HepG2 (cell line): ENCODE data around the gene PNLDC1. TPM values are rescaled to one million over a fixed set of nuclear protein-coding genes. Genes with fewer than 3 reads are reported as not detected.
A peak's percentile ranks its signal among the peaks of the same experiment; 100 is the strongest.

Experiments
- ATF7 ChIP-seq, 2 experiments: fragments of 450-650 bp in 1 of 2; sonication (generic) in 1 of 2; formaldehyde crosslinking in 1 of 2; IDR thresholded peaks; 2 replicates each; pipeline versions ENCODE4 v1.4.0 to v1.6.1; 2016 to 2020; ENCODE audit warnings: antibody characterized with exemption in 1 of 2, mild to moderate bottlenecking in 1 of 2, missing genetic modification reagents in 1 of 2
- CBX5 ChIP-seq: sonication (generic); formaldehyde crosslinking; IDR thresholded peaks from 2 replicates; pipeline ENCODE4 v1.4.0; 2020; ENCODE audit warnings: missing genetic modification reagents, borderline replicate concordance
- CREM ChIP-seq, 2 experiments: sonication (generic) in 1 of 2; formaldehyde crosslinking in 1 of 2; IDR thresholded peaks; 2 replicates each; pipeline versions ENCODE4 v1.4.0 to v1.6.1; 2016 to 2020; ENCODE audit warnings: antibody characterized with exemption in 1 of 2, mild to moderate bottlenecking in 1 of 2, missing genetic modification reagents in 1 of 2
- EHMT2 ChIP-seq: fragments of 200-600 bp; sonication (generic); IDR thresholded peaks from 2 replicates; pipeline ENCODE4 v1.7.0; 2017; ENCODE audit warnings: antibody characterized with exemption, low read depth, low read length, borderline replicate concordance
- GATA4 ChIP-seq: sonication (generic); IDR thresholded peaks from 2 replicates; pipeline ENCODE4 v1.6.1; 2016; ENCODE audit warnings: antibody characterized with exemption, low read depth, borderline replicate concordance
- HMG20A ChIP-seq: IDR thresholded peaks from 2 replicates; pipeline ENCODE4 v1.6.1; 2016; ENCODE audit warnings: borderline replicate concordance
- HNRNPL ChIP-seq: fragments of 200-400 bp; formaldehyde crosslinking; IDR thresholded peaks from 2 replicates; pipeline ENCODE4 v1.6.1; 2017; ENCODE audit warnings: mild to moderate bottlenecking, low read depth, low read length
- KLF6 ChIP-seq: IDR thresholded peaks from 2 replicates; pipeline ENCODE4 v1.8.0; 2016; ENCODE audit warnings: missing biosample characterization, missing genetic modification reagents
- NR2F6 ChIP-seq, 2 experiments: IDR thresholded peaks; 2 replicates each; pipeline ENCODE4 v1.6.1; 2016; ENCODE audit warnings: antibody characterized with exemption in 1 of 2, mild to moderate bottlenecking in 1 of 2
- SMAD3 ChIP-seq: sonication (generic); formaldehyde crosslinking; IDR thresholded peaks from 2 replicates; pipeline ENCODE4 v1.4.0; 2020; ENCODE audit warnings: missing genetic modification reagents
- SOX13 ChIP-seq, 3 experiments: fragments of 450-650 bp in 1 of 3; sonication (generic) in 1 of 3; formaldehyde crosslinking in 1 of 3; IDR thresholded peaks in 2 of 3; conservative IDR thresholded peaks in 1 of 3; 2 replicates each; pipeline versions ENCODE4 v1.5.0 to v1.6.1; 2016 to 2020; ENCODE audit warnings: antibody characterized with exemption in 1 of 3, mild to moderate bottlenecking in 1 of 3, missing compliant biosample characterization in 1 of 3, missing genetic modification reagents in 1 of 3, moderate library complexity in 1 of 3
- SSRP1 ChIP-seq: IDR thresholded peaks from 2 replicates; pipeline ENCODE4 v1.6.1; 2016; ENCODE audit warnings: control low read depth
- TRIM24 ChIP-seq: sonication (generic); formaldehyde crosslinking; IDR thresholded peaks from 2 replicates; pipeline ENCODE4 v1.8.0; 2022; ENCODE audit warnings: mild to moderate bottlenecking, missing genetic modification reagents
- YEATS4 ChIP-seq: sonication (generic); formaldehyde crosslinking; IDR thresholded peaks from 2 replicates; pipeline ENCODE4 v1.4.0; 2020; ENCODE audit warnings: missing genetic modification reagents, borderline replicate concordance
- ZNF160 ChIP-seq: sonication (generic); formaldehyde crosslinking; IDR thresholded peaks from 2 replicates; pipeline ENCODE4 v1.8.0; 2022; ENCODE audit warnings: mild to moderate bottlenecking, inconsistent platforms, missing genetic modification reagents
- ZNF34 ChIP-seq: sonication (generic); formaldehyde crosslinking; IDR thresholded peaks from 2 replicates; pipeline ENCODE4 v1.4.0; 2020; ENCODE audit warnings: mild to moderate bottlenecking, missing genetic modification reagents, borderline replicate concordance
- ZNF563 ChIP-seq: sonication (generic); formaldehyde crosslinking; IDR thresholded peaks from 2 replicates; pipeline ENCODE4 v1.8.0; 2022; ENCODE audit warnings: mild to moderate bottlenecking, moderate library complexity, missing genetic modification reagents
- ZNF652 ChIP-seq: IDR thresholded peaks from 2 replicates; pipeline ENCODE4 v1.6.1; 2016; ENCODE audit warnings: low read depth, borderline replicate concordance
- polyA plus RNA-seq, 8 experiments: library from polyadenylated mRNA; depleted of rRNA in 3 of 8; stranded (reverse) in 7 of 8; unstranded in 1 of 8; fragments of >200 nt; fragmentation: Illumina TruSeq in 4 of 8; extraction: Trizol in 4 of 8; gene quantifications; 2 replicates each; pipeline versions ENCODE4 v1.2.1 to v1.2.3, GENCODE V29; 2011 to 2016; ENCODE audit warnings: low read depth in 4 of 8, missing spikeins in 1 of 8, mixed read lengths in 1 of 8; ENCODE audit not compliant: insufficient read depth in 1 of 8
- total RNA-seq, 5 experiments: library from RNA; depleted of rRNA; stranded (reverse); fragments of >200 nt; fragmentation: Illumina TruSeq; extraction: Trizol; gene quantifications; 2 replicates each; pipeline ENCODE4 v1.2.3, GENCODE V29; 2016; ENCODE audit warnings: low read depth in 1 of 5
- TF ChIP-seq, protein P1 (sequence below), 2 experiments: fragments of 450-650 bp in 1 of 2; sonication (generic) in 1 of 2; formaldehyde crosslinking; IDR thresholded peaks; 2 replicates each; pipeline versions ENCODE4 v1.5.0 to v1.8.0; 2020 to 2022; ENCODE audit warnings: mild to moderate bottlenecking in 1 of 2, missing genetic modification reagents in 1 of 2
- TF ChIP-seq, protein P2 (sequence below): sonication (generic); formaldehyde crosslinking; IDR thresholded peaks from 2 replicates; pipeline ENCODE4 v1.4.0; 2020; ENCODE audit warnings: missing genetic modification reagents
- TF ChIP-seq, protein P3 (sequence below): sonication (generic); formaldehyde crosslinking; IDR thresholded peaks from 2 replicates; pipeline ENCODE4 v1.8.1; 2023; ENCODE audit warnings: mild to moderate bottlenecking, inconsistent platforms, moderate library complexity, missing genetic modification reagents, borderline replicate concordance
- TF ChIP-seq, protein P4 (sequence below): sonication (generic); formaldehyde crosslinking; IDR thresholded peaks from 2 replicates; pipeline ENCODE4 v1.8.0; 2022; ENCODE audit warnings: missing genetic modification reagents, low read depth, mild to moderate bottlenecking, borderline replicate concordance
- TF ChIP-seq, protein P5 (sequence below): sonication (generic); formaldehyde crosslinking; IDR thresholded peaks from 2 replicates; pipeline ENCODE4 v1.8.0; 2022; ENCODE audit warnings: mild to moderate bottlenecking, missing genetic modification reagents

Gene PNLDC1
- total and polyA plus RNA-seq, 2 of the 13 experiments (the other 11 are each of a cell fraction or from before 2014, with no cell fraction given), result not detected

DNA sequence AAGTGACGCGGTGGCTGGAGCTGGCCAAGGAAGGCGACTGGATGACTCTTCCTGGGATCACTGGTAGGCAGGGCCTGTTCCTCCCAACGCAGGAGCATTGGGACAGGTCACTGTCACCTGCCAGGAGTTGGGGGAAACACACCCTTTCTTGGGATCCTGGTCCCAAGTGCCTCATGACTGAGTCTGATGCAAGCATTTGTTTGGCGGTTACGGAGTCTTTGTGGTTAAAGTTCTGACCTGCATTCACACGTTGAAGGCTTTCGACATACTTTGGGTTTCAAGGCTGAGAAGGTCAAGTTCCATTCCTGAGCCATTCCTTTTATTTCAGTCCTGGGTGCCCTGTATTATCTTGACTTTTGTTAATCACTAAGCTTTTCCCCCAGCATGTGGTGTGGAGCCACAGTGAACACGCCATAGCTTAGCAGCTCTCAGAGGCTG, 6.0 kb downstream of the PNLDC1 start (continued):
- TF ChIP-seq HNRNPL, result no peak
- TF ChIP-seq KLF6 (CRISPR knock-in tag), result 0 out of 2 replicates have a peak, but pooled peaks have one; percentile 19
- peak; percentile 34; the same call in 1 of the 2 replicates for TF ChIP-seq NR2F6 (IDR thresholded peaks at IDR 0.05)
- no peak for TF ChIP-seq NR2F6 (CRISPR knock-in tag; IDR thresholded peaks at IDR 0.05)
- no peak for TF ChIP-seq ZNF34 (CRISPR knock-in tag)
- no peak for TF ChIP-seq ATF7 (IDR thresholded peaks at IDR 0.05)
- no peak for TF ChIP-seq ATF7 (CRISPR knock-in tag; IDR thresholded peaks at IDR 0.05)
- TF ChIP-seq SSRP1 (CRISPR knock-in tag), result peak; percentile 34; the same call in 1 of the 2 replicates
- 0 out of 2 replicates have a peak, but pooled peaks have one; percentile 29 for TF ChIP-seq TRIM24
- no peak for TF ChIP-seq YEATS4 (CRISPR knock-in tag)
- TF ChIP-seq SMAD3 (CRISPR knock-in tag), result peak; percentile 55; the same call in 1 of the 2 replicates
- no peak for TF ChIP-seq ZNF160 (CRISPR knock-in tag)
- 0 out of 2 replicates have a peak, but pooled peaks have one; percentile 39 for TF ChIP-seq HMG20A (CRISPR knock-in tag)
- TF ChIP-seq, protein P1, sequence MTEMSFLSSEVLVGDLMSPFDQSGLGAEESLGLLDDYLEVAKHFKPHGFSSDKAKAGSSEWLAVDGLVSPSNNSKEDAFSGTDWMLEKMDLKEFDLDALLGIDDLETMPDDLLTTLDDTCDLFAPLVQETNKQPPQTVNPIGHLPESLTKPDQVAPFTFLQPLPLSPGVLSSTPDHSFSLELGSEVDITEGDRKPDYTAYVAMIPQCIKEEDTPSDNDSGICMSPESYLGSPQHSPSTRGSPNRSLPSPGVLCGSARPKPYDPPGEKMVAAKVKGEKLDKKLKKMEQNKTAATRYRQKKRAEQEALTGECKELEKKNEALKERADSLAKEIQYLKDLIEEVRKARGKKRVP (CRISPR knock-in tag; IDR thresholded peaks at IDR 0.05), result peak in 1 of 2 experiments; percentile 89; a peak in 2 of 4 replicates
- TF ChIP-seq, protein P2, sequence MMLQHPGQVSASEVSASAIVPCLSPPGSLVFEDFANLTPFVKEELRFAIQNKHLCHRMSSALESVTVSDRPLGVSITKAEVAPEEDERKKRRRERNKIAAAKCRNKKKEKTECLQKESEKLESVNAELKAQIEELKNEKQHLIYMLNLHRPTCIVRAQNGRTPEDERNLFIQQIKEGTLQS, result peak; percentile 42; the same call in 1 of the 2 replicates
- TF ChIP-seq SOX13 (IDR thresholded peaks at IDR 0.05), result no peak
- TF ChIP-seq SOX13 (CRISPR knock-in tag; conservative IDR thresholded peaks at IDR 0.05 in 1 of 2, IDR thresholded peaks at IDR 0.05 in 1 of 2), result peak in 1 of 2 experiments; percentile 40; a peak in 1 of 4 replicates
- TF ChIP-seq CBX5 (CRISPR knock-in tag), result 0 out of 2 replicates have a peak, but pooled peaks have one; percentile 52
- TF ChIP-seq GATA4, result no peak
- TF ChIP-seq EHMT2, result peak; percentile 37; the same call in 1 of the 2 replicates
- TF ChIP-seq, protein P3, sequence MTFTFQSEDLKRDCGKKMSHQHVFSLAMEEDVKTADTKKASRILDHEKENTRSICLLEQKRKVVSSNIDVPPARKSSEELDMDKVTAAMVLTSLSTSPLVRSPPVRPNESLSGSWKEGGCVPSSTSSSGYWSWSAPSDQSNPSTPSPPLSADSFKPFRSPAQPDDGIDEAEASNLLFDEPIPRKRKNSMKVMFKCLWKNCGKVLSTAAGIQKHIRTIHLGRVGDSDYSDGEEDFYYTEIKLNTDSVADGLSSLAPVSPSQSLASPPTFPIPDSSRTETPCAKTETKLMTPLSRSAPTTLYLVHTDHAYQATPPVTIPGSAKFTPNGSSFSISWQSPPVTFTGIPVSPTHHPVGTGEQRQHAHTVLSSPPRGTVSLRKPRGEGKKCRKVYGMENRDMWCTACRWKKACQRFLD (CRISPR knock-in tag), result no peak
- peak; percentile 26; the same call in 1 of the 2 replicates for TF ChIP-seq ZNF652
- TF ChIP-seq, protein P4, sequence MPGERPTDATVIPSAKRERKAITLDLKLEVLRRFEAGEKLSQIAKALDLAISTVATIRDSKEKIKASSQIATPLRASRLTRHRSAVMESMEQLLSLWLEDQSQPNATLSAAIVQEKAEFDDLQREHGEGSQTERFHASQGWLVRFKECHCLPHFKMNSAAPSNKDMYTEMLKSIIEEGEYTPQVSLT, result no peak
- peak; percentile 36; the same call in 1 of the 2 replicates for TF ChIP-seq CREM (IDR thresholded peaks at IDR 0.05)
- TF ChIP-seq CREM (CRISPR knock-in tag; IDR thresholded peaks at IDR 0.05), result no peak
- TF ChIP-seq ZNF563, result no peak
- TF ChIP-seq, protein P5, sequence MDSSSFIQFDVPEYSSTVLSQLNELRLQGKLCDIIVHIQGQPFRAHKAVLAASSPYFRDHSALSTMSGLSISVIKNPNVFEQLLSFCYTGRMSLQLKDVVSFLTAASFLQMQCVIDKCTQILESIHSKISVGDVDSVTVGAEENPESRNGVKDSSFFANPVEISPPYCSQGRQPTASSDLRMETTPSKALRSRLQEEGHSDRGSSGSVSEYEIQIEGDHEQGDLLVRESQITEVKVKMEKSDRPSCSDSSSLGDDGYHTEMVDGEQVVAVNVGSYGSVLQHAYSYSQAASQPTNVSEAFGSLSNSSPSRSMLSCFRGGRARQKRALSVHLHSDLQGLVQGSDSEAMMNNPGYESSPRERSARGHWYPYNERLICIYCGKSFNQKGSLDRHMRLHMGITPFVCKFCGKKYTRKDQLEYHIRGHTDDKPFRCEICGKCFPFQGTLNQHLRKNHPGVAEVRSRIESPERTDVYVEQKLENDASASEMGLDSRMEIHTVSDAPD (CRISPR knock-in tag), result no peak
